ENCODE results near the gene MED27. TPM values are rescaled to one million over a fixed set of nuclear protein-coding genes. Genes with fewer than 3 reads are reported as not detected.

MED27 gene
- total RNA-seq, 1 experiment from 2014 or later = 49.6 TPM

DNA sequence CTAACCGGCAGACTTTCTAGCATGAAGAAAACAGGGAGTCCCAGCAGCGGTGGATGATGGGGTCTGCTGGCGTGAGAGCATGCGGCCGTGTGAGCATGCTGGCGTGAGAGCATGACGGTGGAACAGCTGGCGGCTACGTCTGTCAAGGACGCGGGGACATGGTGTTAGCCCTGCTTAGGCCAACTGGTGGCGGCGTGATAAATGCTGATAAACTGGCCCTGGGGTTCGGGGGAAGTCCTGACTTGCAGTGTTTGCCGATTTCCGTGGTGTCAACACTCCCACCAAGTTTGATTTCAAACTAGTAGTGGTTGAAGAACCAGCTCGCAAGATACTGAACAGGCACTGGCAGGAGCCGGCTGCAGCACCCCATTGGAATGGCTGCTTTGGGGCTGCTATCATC is 217.4 kb downstream of the MED27 start:
- DNase-seq (ENCODE audit: low read depth) = no peak

GRCh38 chr9:131860430-131860829 is 219.2 kb downstream of the MED27 start:
- DNase-seq (ENCODE audit: low read depth) = no peak

GRCh38 chr9:131858147-131858546 is 221.5 kb downstream of the MED27 start:
- no peak for DNase-seq (ENCODE audit: low read depth)

DNA sequence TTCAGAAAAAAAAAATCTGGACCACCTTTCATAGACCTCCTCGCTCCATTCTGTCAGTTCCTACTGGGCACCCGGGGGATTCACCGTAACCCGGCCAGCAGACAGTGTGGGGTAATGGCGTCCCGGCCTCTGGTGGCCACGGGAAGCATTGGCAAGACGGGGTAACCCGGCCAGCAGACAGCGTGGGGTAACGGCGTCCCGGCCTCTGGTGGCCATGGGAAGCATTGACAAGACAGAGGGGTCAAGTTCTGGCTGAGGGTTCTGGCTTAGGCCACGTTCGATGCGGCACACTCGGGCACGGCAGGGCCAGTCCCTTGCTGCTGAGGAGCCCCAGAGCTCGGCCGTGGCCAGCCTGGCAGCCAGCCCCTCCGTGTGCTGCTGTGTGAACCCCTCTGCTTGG is 223.6 kb downstream of the MED27 start:
- DNase-seq (ENCODE audit: low read depth) = no peak

DNA sequence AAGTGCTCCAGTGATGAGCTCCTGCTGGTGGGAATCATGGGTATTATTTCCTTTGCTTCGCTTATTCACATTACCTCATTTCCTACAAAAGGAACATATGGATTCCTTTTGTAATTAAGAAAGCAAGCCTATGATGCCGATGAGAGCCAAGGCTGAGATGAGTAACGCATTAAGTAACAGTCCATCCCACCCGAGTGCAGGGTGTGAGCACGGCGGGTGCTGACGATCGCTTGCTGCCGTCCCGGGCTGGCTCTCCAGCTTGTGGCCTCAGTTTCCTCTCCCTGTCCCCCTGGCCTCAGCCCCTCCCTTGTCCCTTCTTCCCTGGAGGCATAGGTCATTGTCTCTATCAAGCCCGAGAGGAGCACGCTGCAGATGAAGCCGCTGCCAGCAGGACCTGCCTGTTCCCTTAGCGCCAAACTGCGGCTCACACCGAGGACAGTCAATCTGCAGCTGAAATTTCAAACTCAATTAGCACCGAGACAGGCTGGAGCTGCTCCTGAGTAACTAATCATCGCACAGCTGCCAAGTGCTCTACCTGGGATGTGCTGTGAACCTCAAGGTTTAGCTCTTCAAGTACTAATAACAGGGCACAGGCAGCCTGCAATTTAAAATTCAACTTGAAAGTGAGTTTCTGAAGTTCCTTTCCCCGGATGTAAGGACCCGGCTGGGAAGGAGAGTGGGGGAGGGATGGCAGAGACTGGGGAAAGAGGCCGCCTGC is 224.6 kb downstream of the MED27 start:
- DNase-seq (ENCODE audit: low read depth) = no peak

- no peak for DNase-seq (ENCODE audit: low read depth)
Observed at GRCh38 chr9:131854334-131854733, 225.3 kb downstream of the MED27 start.

DNA sequence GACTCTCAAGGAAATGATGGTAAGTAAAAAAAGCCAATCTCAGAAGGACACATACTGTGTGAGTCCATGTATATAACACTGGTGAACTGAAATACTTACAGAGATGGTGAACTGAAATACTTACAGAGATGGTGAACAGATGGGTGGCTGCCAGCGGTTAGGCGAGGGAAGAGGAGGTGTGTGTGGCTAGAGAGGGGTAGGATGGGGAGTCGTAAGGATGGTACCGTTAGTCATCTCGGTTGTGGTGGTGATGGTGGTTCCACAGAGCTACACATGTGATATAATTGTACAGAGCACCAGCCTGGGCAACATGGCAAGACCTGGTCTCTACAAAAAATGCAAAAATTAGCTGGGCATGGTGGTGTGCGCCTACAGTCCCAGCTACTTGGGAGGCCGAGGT is 226.2 kb downstream of the MED27 start:
- no peak for DNase-seq (ENCODE audit: low read depth)

- DNase-seq (ENCODE audit: low read depth) = peak; percentile 12
Observed at GRCh38 chr9:131851414-131851813, 228.3 kb downstream of the MED27 start.

GRCh38 chr9:131849391-131849790 is 230.3 kb downstream of the MED27 start:
- DNase-seq (ENCODE audit: low read depth) = no peak

GRCh38 chr9:131848570-131849160 is 231.0 kb downstream of the MED27 start:
- no peak for DNase-seq (ENCODE audit: low read depth)

DNA sequence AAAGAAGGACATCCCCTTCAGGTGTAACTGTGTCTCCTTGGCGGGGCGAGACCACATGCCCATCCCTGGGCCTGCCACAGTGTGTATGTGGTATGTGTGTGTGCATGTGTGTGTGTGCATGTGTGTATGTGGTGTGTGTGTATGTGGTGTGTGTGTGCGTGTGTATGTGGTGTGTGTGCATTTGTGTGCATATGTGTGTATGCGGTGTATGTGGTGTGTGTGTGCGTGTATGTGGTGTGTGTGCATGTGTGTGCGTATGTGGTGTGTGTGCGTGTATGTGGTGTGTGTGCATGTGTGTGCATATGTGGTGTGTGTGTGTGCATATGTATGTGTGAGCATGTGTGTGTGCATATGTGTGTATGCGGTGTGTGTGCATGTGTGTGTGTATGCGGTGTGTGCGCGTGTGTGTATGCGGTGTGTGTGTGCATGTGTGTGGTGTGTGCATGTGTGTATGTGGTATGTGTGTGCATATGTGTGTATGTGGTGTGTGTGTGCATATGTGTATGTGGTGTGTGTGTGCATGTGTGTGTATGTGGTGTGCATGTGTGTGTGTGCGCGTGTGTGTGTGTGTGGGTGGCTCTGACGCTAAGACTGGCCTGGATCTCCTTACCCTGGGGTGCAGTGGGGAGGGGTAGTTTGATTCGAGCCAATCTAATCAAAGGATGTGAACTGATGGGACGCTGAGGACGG is 231.9 kb downstream of the MED27 start:
- no peak for DNase-seq (ENCODE audit: low read depth)

DNA sequence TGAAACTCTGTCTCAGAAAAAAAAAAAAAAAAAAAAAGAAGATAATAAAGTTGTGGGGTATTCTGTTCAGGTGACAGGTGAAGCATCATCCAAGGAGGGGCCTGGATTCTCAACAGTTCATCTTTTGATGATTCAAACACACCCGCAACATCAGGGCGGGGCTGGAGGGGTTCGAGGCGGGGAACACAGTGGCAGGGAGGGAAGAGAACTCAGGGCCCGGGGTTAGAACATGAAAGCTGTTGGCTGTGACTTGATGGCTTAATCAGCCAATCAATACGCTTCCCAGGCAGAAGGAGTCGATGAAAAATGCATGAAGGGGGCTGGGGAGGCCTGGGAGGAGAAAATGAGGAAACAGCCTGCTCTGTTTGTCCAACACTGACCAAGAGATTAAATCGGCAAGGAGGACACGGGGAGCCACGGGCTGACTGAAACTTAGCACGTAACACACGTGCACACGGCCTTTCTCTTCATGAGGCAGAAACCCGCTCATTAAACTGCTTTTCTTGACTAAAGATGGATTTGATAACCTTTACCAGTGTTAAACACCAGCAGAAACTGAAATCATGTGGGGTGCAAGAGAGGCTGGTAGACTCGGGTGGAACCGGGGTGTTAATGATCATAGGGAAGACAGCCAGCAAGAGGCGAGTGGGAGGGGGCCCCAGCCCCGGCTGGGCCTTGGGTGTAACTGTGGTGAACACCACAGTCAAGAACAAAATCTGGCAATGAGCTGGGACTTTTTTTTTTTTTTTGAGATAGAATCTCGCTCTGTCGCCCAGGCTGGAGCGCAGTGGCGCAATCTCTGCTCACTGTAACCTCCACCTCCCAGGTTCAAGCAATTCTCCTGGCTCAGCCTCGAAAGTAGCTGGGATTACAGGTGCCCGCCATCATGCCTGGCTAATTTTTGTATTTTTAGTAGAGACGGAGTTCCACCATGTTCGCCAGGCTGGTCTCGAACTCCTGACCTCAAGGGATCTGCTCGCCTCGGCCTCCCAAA is 234.1 kb downstream of the MED27 start:
- no peak for DNase-seq (ENCODE audit: low read depth)

- DNase-seq (ENCODE audit: low read depth) = no peak
Observed at GRCh38 chr9:131844745-131845118, 234.9 kb downstream of the MED27 start.

- no peak for DNase-seq (ENCODE audit: low read depth)
Observed at GRCh38 chr9:131843989-131844744, 235.5 kb downstream of the MED27 start.

DNA sequence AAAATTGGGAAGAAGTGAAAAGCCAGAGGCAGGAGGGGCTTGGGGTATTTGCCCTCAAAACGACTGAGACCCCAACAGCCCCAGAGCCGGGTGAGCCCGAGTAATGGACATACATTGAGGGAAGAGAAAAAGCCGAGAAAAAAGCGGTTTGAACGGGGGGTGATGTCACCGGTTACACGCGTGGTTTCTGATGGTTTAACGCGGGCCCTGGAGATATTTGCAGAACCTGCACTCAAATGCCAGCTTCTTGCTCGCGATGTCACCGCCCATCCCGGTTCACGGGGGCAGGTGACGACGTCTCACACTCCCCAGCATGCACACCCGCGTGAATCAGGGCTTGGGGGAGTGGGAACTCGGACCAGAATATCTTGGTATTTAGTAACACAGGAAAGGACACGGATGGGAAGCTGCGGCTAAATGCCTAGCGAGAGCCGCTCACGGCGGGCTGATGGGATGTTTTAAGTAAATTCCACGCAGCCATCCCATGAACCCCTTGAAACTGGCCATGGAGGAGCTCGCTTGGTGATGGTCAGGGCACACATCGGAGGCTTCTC is 237.8 kb downstream of the MED27 start:
- no peak for DNase-seq (ENCODE audit: low read depth)

DNA sequence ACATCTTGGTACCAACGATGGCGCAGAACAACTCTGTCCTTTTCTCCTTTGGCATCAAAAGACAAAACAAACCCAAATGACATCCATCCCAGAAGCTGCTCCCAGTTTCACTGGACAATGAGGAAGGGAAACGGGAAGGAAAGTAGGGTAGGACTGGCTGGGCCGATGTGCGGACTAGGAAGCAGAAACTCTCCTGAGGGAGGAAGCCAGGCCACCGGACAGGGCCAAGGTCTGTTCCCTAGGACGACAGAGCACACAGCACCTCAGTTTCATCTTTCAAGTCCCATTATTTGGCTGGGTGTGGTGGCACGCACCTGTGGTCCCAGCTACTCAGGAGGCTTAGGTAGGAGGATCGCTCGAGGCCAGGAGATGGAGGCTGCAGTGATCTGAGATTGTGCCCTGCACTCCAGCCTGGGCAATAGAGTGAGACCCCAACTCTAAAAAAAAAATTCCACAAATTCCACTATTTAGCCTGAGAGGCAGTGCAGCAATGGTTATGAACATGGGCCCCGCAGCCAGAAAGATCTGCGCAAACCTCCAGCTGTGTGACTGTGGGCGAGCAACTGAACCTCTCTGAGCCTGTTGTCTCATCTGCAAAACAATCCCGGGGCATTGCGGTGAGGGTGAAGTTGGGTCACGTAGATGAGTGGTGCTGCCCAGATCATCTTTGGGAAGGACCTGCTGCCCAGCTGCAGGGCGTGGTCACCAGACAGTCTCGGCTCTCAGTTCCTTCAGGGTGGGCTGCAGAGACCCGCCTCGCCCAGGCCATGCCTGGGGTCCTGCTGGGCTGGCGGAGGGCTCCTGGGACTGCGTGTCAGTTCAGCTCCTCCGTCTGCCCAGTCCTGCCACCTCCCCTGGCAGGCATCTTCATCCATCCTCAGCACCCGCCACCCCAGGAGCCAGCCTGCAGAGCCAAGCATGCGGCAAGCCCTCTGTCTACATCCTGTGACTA is 238.6 kb downstream of the MED27 start:
- DNase-seq (ENCODE audit: low read depth) = no peak

DNA sequence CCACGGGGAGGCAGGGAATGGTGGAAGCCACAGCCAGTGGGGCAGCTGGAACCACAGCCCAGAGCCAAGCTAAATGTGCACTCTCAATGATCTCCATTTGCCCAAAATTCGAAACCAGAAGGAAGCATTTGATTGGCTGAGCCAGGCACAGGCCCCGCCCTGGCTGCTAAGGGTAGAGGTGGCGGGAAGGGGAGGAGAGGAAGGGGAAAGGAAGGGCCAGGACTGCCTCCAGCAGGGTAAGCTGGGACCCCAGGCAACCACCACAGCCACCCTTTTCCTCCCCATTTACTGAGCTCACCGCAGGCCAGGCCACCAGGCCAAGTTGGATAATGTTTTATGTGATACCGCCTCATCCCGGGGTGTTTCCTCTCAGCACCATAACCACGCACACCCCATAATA is 239.4 kb downstream of the MED27 start:
- DNase-seq (ENCODE audit: low read depth) = no peak

DNA sequence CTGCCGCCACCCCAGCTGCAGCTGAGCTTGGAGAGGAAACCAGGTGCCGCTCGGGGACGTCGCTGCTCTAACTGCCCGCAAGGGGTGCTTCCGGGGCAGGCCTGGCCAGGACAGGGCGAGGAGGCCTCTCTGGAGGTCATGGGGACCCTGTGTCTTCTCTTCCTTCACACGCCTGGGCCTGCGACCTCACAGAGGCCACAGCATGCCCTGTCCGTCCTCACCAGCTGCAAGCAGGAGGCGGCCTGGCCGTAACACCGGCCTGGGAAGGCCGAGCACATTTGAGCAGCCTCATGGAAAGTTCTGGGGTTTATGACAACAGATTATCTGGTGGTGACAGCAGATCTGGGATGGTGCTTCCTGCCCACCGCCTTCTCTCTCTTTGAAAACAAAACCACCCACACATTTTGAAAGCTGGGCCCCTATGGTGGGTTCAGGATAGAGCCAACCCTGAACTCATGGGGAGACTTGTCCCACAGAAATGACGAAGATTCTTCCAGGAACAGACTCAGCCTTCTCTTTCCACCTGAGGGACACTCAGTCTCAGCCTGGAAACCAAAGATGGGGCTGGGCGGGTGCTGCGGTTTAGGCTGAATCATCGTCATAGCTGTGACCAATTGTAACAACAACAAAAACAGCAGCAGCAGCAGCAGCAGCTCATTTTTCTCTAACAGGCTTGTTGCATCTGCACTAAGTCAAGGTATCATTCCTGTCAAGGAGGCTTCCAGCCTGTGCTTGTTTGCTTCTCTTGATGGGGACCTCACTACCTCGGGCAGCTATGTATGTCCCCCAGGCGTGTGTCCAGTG is 240.2 kb downstream of the MED27 start:
- peak; percentile 76 for DNase-seq (ENCODE audit: low read depth)

Measured in LHCN-M2 (cell line).